Activated T-helper 1 cell treated with anti-CD3 and anti-CD28 coated beads, Interleukin-2, amount 50 U/mL, for 16 hours (primary cell): ENCODE measurements around the gene MAML3.

Experiments
- DNase-seq, 2 donors: peaks; one replicate each; pipeline ENCODE4 v3.0.0-alpha.2; 2020; ENCODE audit warnings: low read depth in 1 of 2, low spot score in 1 of 2

MAML3 gene

GRCh38 chr4:139876337-139876941 is 277.5 kb downstream of the MAML3 start:
- no peak for DNase-seq

GRCh38 chr4:139875411-139875825 is 278.6 kb downstream of the MAML3 start:
- no peak for DNase-seq

GRCh38 chr4:139873111-139873860 is 280.7 kb downstream of the MAML3 start:
- DNase-seq, result no peak

- no peak for DNase-seq
Measured at GRCh38 chr4:139872274-139872673, 281.7 kb downstream of the MAML3 start.

GRCh38 chr4:139869810-139870209 is 284.2 kb downstream of the MAML3 start:
- no peak for DNase-seq

GRCh38 chr4:139866276-139866962 is 287.6 kb downstream of the MAML3 start:
- DNase-seq, result no peak

- DNase-seq, result no peak
Measured at GRCh38 chr4:139865537-139865936, 288.4 kb downstream of the MAML3 start.

DNA sequence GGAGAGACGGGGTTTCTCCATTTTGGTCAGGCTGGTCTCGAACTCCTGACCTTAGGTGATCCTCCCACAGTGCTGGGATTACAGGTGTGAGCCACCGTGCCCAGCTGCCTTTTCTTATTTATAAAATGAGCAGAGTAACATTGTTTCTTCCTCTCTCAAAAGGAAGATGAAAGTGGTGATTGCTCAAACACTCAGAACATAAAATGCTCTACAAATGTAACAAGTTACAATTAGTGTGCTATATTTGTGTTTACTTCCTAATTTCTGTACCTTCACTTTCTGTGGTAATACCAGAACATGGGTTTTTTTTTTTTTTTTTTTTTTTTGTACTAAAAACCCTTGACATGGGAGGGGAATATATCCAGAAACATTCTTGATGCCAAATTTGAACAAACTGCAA is 290.5 kb downstream of the MAML3 start:
- no peak for DNase-seq

- no peak for DNase-seq
Measured at GRCh38 chr4:139861471-139861870, 292.5 kb downstream of the MAML3 start.

- DNase-seq, result no peak
Measured at GRCh38 chr4:139860435-139861024, 293.5 kb downstream of the MAML3 start.

- no peak for DNase-seq
Measured at GRCh38 chr4:139859876-139860275, 294.1 kb downstream of the MAML3 start.

DNA sequence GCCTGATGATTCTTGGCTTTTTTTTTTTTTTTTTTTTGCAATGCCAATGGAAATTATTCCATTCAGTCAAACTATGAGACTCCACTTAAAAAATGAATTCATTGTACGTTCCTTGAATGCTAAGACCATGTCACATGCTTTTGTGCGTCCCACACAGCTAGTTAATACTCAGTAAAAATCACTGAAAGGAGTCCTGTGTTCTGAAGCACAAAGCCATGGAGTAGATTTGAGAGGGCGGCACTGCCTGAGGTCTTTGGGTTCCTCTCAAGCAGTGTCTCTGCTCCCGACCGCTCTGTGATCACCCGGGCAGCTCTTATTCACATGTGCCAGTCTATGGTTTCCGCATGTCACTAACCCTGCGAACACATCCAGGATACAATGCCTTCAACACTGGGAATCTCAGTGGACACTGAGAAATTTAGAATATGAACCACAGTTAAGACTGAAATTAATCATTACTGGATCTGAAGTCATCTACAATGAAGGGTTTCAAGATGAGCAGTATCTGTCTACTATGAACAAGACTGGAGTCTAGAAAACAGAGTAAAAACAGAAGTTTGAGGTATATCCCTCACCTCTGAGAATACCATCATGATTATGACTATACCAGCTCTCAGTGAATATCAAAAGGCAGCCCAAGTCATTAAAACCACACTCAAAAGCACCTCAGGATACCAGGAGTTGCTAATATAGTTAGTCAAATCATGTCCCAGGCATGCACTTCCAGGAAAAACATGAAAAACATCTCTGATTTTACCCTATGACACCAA is 295.4 kb downstream of the MAML3 start:
- DNase-seq, result no peak

GRCh38 chr4:139857977-139858376 is 296.0 kb downstream of the MAML3 start:
- no peak for DNase-seq

DNA sequence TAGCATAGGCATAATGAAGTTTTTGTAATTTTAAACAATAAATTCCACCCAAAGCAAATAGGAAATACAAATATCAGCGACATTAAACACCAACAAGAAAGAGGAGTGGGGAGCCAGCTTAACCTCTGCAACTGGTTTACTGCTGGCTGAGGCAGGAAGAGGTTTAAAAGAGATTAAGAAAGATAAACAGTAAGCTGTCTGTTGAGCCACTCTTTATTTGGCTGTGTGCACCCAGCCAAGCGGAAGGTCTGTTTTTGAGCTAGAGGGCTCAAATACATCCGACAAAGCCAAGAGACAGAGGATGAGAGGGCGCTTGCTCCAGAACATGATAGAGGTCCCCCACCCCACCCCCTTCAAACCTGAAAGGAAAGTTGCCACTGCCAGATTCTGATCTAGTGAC is 297.0 kb downstream of the MAML3 start:
- no peak for DNase-seq

DNA sequence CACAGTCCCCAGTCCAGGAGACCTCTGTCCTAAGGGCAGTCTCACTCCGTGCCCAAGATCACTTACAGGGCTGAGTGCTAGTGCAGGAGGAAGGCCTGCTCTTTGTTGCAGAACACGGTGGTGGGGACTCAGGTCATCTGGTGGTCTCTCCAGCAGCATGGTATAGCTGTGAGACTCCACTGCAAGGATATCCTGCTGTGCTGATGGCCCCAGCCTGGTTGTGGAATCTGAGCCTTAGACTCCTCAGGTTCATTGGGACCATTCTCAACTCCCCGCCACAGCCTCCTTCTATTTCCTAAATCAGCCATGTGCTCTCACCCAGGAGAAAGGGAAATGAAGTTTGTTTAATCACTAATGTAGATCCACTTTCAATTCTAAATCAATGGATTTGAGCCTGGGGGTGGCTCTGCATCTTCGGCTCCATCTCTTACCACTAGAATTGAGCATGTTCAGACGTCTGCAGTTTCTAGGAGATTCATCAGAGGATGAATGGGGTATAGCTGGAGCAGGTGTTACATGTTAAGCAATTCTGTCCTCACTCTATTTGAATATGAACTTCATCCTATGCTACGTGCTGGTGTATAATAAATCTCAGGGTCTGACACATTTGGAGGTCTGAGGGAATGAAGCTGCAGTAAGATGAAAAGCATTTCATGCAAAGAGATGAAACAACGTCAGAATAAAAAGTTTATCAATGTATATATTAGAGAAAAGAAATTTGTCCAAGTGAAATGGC is 299.1 kb downstream of the MAML3 start:
- DNase-seq, result no peak

- DNase-seq, result no peak
Measured at GRCh38 chr4:139853309-139853708, 300.7 kb downstream of the MAML3 start.

DNA sequence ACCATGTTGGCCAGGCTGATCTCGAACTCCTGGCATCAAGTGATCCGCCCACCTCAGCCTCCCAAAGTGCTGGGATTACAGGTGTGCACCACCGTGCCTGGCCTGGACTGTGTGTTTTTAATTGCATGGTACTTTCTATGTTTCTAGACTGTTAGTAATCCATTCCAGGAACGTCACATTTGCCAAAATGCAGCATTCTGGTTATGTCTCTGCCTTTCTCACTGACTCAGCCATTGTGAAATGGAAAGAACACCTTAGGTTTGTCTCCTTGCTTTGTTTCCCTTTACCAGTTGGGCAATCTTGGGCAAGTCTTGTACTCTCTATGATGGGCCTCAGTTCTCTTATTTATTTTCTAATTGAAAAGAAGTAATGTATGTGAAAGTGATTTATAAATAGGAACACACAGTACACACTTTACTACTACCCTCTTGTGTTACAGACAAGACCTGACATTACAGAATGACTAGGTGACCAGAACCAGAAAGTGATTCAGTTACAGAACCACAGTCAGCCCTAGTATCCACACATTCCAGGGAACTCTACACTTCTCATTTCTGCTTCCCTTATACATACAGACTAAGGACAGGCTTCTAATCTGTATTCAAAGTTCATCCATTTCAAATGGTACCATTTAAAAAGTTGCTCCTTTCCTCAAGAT is 301.2 kb downstream of the MAML3 start:
- DNase-seq, result no peak

GRCh38 chr4:139851639-139852038 is 302.3 kb downstream of the MAML3 start:
- DNase-seq, result no peak

DNA sequence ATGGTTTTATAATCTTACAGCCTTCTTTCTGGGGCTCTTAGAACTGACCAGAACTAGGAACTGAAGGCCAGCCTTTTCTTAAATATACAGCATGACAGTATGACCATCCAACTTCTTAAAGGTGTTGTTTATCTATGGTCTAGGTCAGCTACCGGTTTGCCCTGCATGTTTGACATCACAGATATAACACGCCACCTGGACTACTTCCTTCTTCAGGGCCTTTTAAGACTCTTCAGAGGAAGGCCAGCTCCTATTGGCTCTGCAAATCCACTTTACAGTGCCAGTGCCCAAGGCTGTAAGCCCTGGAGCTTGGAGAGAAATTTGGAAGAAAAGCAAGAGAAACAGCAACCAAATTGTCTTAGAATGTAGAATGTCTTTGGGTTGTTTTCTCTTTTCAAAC is 302.9 kb downstream of the MAML3 start:
- no peak for DNase-seq

DNA sequence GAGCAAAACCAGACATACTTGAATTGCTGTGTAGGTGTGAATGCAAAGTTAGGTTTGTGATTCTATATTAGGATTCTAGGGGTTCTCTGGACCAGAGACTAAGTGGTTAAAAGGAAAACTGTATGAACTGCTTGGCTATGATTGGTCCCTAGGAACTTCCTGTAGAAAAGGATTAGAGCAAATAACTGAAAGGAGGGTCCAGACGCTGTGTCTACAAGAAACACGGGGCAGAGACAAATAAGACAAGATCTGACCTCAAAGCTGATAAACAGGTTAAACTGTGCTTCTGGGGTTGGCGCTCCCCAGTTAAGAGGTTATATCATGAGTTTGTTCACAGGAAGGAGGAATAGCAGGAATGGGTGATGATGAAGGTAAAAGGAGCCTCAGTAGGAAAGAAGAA is 304.8 kb downstream of the MAML3 start:
- DNase-seq, result no peak
